ENCODE data around the gene MRM2.

Gene MRM2

GRCh38 chr7:2247141-2247995 is 5.4 kb upstream of the MRM2 start:
- peak; percentile 43 for DNase-seq (ENCODE audit: low read depth, low spot score)

GRCh38 chr7:2245883-2246675 is 4.1 kb upstream of the MRM2 start:
- DNase-seq (ENCODE audit: low read depth, low spot score): no peak

GRCh38 chr7:2244404-2244995 is 2.5 kb upstream of the MRM2 start:
- DNase-seq (ENCODE audit: low read depth, low spot score): no peak

- no peak for DNase-seq (ENCODE audit: low read depth, low spot score)
Observed at GRCh38 chr7:2243458-2243857, 1.5 kb upstream of the MRM2 start.

DNA sequence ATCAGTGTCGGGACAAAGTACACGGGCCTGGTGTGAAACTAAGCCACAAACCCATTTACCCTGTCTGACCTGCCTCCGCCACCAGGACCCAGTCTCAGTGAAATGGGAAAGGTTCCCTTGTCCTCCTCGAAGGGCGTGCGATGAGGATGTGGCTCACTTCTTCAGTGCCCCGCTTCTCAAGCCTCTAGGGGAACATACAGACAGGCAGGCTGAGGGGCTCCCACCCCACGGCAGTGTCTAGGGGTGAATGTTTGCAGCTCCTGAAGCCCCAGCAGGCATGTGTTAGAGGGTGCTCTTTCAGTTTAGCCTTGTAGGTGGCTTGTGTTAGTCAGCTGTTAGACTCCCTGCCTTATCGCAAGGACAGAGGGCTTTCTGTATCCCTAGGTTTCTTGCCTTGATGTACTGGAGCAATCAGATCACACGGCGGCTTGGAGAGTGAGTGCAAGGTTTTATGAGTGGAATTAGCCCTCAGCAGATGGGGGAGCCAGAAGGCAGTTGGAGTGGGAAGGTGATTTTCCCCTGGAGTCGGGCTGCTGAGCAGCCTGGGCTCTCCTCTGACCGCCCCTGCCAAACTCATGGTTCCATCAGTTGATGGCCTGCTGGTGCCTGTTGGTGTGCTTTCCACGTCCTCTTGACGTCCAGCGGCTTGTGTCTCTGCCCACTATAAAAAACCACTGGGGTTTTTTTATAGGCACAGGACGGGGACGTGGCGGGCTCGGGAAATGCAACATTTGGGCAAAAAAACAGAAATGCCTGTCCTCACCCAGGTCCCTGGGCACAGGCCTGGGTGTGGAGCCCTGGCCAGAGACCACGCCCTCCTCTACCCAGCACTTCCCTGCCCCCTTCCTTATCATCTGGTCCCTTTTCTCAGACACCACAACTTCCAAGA is 780 bp upstream of the MRM2 start:
- peak; percentile 22 for DNase-seq (ENCODE audit: low read depth, low spot score)

GRCh38 chr7:2239242-2239641 is 2.8 kb downstream of the MRM2 start:
- no peak for DNase-seq (ENCODE audit: low read depth, low spot score)

- no peak for DNase-seq (ENCODE audit: low read depth, low spot score)
Observed at GRCh38 chr7:2237109-2237602, 4.8 kb downstream of the MRM2 start.

DNA sequence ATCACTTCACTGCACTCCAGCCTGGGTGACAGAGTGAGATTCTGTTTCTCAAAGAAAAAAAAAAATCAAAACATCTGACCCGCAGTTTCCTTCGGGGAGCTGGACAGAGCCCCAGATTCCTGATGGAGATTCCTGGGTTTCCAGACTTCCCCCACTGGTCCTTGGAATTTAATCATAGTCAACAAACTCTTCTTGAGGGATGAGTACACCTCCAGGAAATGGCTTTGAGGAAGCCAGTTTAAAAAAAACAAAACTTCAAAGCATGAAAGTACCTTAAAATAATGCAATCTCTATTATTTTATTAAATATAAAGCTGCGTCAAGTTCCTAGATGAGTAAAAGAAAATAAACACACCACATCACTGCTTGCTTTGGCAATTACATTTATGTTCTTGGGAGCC is 8.1 kb downstream of the MRM2 start:
- peak; percentile 35 for DNase-seq (ENCODE audit: low read depth, low spot score)

GRCh38 chr7:2232766-2233520 is 9.1 kb downstream of the MRM2 start, which contains the start of gene MAD1L1:
MAD1L1 (minus strand) TSS chr7:2232945; CDS start chr7:2230133, 2,812 bp downstream.
- DNase-seq (ENCODE audit: low read depth, low spot score): peak; percentile 96

DNA sequence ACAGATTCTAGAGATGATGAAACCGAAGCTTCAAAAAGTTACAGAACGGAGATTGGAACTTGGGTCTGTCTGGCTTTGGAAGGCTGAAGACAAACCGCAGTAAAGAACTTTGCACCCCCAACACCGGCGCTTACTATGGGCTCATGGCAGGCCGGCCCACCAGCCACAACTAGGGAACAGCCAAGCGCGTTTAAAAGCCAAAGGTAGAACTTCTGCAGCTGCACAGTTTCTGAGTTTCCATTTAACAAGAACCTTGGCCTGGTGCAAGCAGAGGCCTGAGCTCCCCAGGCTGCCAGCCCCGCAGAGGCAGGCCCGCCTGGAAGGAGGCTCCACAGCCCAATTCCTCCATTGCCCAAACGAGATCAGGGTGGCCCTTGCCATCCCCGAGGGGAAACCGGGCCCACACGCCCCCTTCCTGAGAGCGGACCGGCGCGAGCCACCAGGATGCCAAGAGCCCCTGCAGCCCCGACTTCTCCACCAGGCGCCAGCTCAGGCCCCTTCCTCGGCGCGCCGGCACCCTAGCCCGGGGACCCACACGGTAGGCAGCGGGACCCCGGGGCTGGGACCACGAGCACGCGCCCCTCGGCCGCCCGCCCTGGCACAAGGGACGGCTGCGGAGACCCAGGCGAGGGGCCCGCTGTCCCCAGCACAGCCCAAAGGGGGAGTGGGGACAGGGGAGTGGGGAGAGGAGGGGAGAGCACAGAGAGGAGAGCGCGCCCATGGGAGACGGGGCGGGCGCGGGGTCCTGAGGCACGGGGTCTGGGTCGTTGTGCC is 9.8 kb downstream of the MRM2 start:
- DNase-seq (ENCODE audit: low read depth, low spot score): peak; percentile 44

DNA sequence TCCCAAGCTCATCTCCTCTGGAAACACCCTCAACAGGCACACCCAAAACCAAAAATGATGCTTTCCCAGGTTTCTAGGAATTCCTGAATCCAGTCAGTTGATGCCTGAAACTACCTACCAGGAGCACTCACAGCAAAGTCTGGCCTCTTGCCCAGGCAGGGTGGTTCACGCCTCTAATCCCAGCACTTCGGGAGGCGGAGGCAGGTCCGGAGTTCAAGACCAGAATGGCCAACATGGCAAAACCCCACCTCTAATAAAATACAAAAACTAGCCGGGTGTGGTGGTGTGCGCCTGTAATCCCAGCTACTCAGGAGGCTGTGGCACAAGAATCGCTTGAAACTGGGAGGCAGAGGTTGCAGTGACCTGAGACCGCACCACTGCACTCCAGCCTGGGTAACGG is 11.1 kb downstream of the MRM2 start:
- DNase-seq (ENCODE audit: low read depth, low spot score): no peak

DNA sequence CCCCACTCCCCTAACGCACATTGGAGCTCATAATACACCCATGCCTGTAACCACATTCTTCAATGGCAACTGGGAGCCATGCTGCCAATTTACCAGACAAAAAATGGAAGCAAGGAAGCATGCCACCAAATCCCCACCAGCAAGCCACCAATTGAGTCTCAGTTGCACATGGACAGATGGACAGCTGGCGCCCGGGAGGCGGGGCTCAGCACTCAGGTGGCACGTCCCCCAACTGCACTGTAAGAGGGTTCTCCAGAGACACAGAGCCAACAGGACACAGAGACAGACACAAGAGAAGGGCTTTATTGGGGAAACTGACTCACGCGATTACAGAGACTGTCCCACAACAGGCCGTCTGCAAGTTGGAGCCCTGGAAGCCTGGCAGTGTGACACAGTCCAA is 11.8 kb downstream of the MRM2 start:
- DNase-seq (ENCODE audit: low read depth, low spot score): no peak

- DNase-seq (ENCODE audit: low read depth, low spot score): no peak
Observed at GRCh38 chr7:2229467-2229866, 12.5 kb downstream of the MRM2 start.

DNA sequence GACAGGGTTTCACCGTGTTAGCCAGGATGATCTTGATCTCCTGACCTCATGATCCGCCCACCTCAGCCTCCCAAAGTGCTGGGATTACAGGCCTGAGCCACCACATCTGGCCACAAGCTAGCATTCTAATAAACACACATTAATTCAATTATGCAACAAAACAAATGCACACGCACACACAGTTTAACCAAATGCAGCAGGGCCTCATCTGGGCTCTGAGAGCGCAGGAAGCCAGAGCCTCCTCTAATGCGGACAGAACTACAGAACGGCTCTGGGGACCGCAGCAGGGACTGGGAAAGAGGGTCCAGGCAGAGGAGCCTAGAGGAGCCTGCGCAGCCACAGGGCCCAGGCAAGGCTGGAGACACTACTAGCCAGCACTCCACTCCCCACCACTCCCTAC is 13.1 kb downstream of the MRM2 start:
- DNase-seq (ENCODE audit: low read depth, low spot score): no peak

DNA sequence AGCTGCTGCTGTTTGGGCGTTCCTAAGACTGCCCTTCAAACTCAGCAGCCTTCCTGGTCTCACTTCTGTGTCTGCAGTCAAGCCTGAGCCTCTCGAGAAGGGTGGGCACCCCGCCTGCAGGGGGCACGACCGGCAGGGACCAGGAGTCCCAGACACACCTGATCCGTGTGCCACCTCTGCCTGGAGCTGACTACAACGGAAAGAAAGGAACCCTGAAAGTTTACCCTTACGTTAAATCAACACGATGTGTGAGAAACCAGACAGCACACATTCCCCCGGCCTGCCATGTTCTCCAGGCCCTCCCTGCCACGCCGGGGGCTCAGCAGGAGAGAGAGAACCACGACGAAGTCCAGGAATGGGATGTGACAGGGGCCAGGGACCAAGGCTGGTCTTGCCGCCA is 14.3 kb downstream of the MRM2 start:
- no peak for DNase-seq (ENCODE audit: low read depth, low spot score)

GRCh38 chr7:2225830-2226229 is 16.2 kb downstream of the MRM2 start:
- DNase-seq (ENCODE audit: low read depth, low spot score): no peak

DNA sequence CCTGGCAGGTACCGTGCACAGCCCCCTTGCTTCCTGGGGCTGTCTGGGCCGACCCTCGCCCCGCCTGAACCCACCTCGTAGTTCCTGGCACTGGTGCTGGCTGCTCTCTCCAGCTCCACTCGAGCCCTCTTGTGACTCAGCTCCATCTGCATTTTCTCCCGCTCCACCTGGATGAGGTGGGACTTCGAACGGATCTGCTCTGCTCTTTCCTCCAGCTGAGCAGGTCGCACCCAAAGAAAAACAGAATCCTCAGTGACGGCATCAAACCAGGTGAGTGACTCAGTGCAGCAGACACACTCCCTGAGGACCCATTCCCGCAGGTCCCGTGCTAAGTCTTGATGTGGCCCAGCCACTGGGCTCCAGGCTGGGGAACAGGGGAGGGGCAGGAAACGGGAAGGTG is 16.7 kb downstream of the MRM2 start:
- no peak for DNase-seq (ENCODE audit: low read depth, low spot score)

GRCh38 chr7:2224934-2225333 is 17.1 kb downstream of the MRM2 start:
- DNase-seq (ENCODE audit: low read depth, low spot score): no peak

GRCh38 chr7:2224491-2224928 is 17.5 kb downstream of the MRM2 start:
- no peak for DNase-seq (ENCODE audit: low read depth, low spot score)

DNA sequence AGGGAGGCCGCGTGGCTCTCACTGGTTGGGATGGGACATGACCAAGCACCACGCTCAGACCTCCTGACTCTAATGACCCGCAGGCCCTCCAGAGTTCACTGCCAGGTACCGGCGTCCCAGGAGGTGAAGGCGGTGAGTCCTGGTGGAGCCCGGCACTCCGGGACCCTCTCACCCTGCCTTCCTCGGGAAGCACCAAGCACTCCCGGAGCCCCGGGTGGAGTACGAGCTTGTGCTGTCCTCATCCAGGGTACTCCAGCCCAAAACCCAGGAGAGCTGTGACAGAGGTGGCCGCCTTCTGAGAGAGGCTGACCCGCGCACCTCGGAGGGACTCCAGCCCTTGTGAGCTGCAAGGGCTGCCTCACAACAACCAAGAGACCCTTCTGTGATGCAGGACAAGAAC is 18.7 kb downstream of the MRM2 start:
- DNase-seq (ENCODE audit: low read depth, low spot score): no peak
